ENCODE measurements around the gene CRIP2.

GRCh38 chr14:105525326-105525725 lies 50.7 kb downstream of the CRIP2 start:
- TF ChIP-seq EZH2phosphoT487 (IDR thresholded peaks at IDR 0.05; ENCODE audit: unreplicated experiment) (no peak), CTCF (conservative IDR thresholded peaks at IDR 0.05; ENCODE audit: low read depth in 2 of 2) (no peak), POLR2AphosphoS5 (IDR thresholded peaks at IDR 0.05; ENCODE audit: low read depth) (no peak), EZH2 (IDR thresholded peaks at IDR 0.05; ENCODE audit: low read depth, unreplicated experiment) (no peak), REST (IDR thresholded peaks at IDR 0.05; ENCODE audit: unreplicated experiment) (no peak), ZNF114 (CRISPR knock-in tag; IDR thresholded peaks at IDR 0.05) (no peak), CREB1 (CRISPR knock-in tag; IDR thresholded peaks at IDR 0.05; ENCODE audit: low read depth) (no peak), STAT1 (IDR thresholded peaks at IDR 0.05; ENCODE audit: unreplicated experiment) (no peak), NANOG (IDR thresholded peaks at IDR 0.05; ENCODE audit: borderline replicate concordance) (no peak), ETS1 (IDR thresholded peaks at IDR 0.05) (no peak), JUNB (IDR thresholded peaks at IDR 0.05; ENCODE audit: unreplicated experiment) (no peak)

Measured in GM23338 (cell line).